HG02884 (cell line): Measurements from ENCODE around the gene WDR5B.
"Not testable (repeated sequence)": the region's sequence is repeated elsewhere in the genome, so short reads cannot be mapped to it uniquely, and the experiment has no call there.

ENCODE experiments used
- ATAC-seq: cut with Tn5 transposase; IDR thresholded peaks from one replicate; pipeline ENCODE4 v1.9.1; 2021; ENCODE audit warnings: mild to moderate bottlenecking, moderate library complexity; ENCODE audit not compliant: unreplicated experiment

Gene WDR5B

DNA sequence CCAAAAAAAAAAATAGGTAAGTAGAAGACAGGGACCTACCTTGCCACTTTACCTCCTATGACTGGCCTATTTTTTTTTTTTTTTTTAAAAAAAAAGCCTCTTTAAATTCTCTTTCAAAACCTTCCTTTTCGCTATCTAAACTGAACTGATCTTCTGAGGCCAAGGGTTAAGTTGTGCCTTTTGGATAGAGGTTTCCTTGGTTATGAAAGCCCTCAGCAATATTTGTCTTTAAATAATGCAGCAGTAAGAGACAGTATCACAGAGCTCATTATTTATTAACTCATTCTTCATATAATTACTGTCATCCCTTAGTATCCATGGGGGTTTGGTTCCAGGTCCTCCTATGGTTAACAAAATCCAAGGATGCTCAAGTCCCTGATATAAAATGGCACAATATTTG is 41.8 kb downstream of the WDR5B start:
- ATAC-seq, result no peak

DNA sequence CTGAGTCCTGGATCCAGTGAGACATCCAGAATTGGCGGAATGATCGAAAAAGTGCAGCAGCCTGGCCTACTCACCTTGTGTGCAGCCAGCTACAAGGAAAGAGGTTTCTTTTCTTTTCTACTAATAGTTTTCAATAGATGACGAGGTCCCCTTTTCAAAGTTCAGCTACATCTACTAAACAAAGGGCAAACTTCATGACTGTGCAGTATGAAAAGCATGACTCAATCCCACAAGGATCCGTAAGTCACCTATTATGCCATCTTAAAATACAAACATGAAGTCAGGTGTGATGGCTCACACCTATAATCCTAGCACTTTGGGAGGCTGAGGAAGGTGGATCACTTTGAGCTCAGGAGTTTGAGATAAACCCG is 49.5 kb downstream of the WDR5B start:
- no peak for ATAC-seq

DNA sequence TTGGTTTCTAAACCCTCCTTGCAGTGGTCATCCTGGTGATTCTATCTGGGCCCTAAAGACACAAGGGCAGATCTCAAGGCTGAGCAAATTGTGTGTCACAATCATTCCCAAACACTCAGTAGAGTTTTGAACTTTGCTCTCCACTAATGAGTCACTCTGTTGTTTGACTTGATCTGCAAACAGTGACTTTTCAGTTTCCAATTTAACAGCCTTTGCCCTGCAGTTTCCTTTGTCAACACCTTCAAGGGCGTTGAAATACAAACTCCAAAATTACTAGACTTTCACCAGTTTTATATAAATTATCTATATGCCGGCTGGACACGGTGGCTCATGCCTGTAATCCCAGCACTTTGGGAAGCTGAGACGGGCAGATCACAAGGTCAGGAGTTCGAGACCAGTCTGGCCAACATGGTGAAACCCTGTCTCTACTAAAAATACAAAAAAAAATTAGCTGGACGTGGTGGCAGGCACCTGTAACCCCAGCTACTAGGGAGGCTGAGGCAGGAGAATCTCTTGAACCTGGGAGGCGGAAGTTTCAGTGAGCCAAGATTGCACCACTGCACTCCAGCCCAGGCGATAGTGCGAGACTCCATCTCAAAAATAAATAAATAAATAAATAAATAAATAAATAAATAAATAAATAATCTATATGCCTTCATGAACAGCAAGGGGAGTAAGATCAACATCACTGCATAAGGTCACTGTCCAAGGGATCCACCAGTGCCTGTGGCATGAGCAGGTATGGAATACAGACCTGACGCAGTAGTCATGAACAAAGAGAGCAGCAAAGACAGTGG is 50.1 kb downstream of the WDR5B start:
- not testable (repeated sequence) for ATAC-seq

DNA sequence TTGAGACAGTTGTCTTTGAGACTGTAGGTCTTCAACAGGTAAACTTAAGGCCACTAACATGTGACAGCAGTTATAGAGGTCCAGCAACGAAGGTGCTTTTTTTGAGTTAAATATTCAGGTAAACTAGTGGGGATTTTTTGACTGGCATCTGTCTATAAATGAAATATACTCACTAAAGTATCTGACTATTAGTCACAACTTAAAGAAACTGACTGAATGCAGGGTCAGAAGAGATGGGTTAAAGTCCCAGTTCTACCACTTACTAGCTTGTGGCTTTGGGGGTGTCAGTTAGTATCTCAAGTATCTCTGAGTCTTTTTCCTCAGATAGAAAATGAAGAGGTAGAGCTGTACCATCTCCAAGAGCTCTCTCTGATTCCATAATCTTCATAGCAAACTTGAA is 50.8 kb downstream of the WDR5B start:
- ATAC-seq, result no peak

DNA sequence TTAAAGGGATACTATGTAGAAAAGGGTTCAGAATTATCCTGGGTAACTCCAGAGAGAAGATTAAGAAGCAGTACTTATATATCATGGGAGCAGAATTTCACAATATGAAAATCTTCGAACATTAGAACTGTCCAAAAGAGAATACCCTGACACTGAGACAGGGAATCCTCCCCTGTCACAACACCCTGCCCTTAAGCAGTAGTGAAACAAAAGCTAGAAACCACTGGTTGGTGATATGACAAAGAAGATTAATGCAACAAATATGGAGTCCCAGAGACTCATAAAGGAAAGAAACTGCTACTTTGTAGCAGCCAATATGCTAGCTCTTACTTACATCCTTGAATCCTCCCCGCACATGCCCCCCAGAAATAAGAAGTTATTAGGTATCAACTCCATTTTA is 51.4 kb downstream of the WDR5B start:
- no peak for ATAC-seq
